SK-N-SH (cell line): ENCODE results near the gene TLE1. TPM values are rescaled to one million over a fixed set of nuclear protein-coding genes. Genes with fewer than 3 reads are reported as not detected.
A peak's percentile ranks its signal among the peaks of the same experiment; 100 is the strongest.

ENCODE experiments used
- CTCF ChIA-PET: fragments of 300-600, 350-600 bp; formaldehyde crosslinking; extraction: SDS; loops from one replicate; lab custom pipeline; 2021; lab: Yijun Ruan, JAX
- POLR2A ChIA-PET: fragments of 350-600 bp; sonication (Branson Sonifier 250); formaldehyde crosslinking; extraction: SDS; loops from one replicate; lab custom pipeline; 2020; ENCODE audit warnings: antibody characterized with exemption, inconsistent platforms; lab: Yijun Ruan, JAX
- DNase-seq: peaks from one replicate; pipeline ENCODE4 v3.0.0; 2012
- H2AFZ ChIP-seq: fragments of 200-600 bp; sonication (generic); 2 replicates; pipeline ENCODE4 v1.8.1; 2016; ENCODE audit warnings: antibody characterized with exemption, mild to moderate bottlenecking, low read depth
- H3F3A ChIP-seq: fragments of 200-600 bp; sonication (generic); replicated peaks from 2 replicates; pipeline ENCODE3; 2016; ENCODE audit warnings: antibody characterized with exemption, mild to moderate bottlenecking; ENCODE audit not compliant: insufficient read depth
- H3K27ac ChIP-seq, 2 experiments: fragments of 200-500 bp in 1 of 2; fragments of 200-600 bp in 1 of 2; sonication (Bioruptor generic) in 1 of 2; sonication (generic), shearing (Covaris generic) in 1 of 2; 2 replicates each; pipeline versions ENCODE4 v1.5.1 to v1.6.1; 2014 to 2016; ENCODE audit warnings: low read depth in 2 of 2, inconsistent platforms in 1 of 2, low read length in 1 of 2, mild to moderate bottlenecking in 1 of 2, mixed read lengths in 1 of 2
- H3K27me3 ChIP-seq: fragments of 200-600 bp; sonication (generic), shearing (Covaris generic); 2 replicates; pipeline ENCODE4 v1.6.1; 2016; ENCODE audit warnings: mixed run types; ENCODE audit not compliant: insufficient read depth
- H3K36me3 ChIP-seq, 2 experiments: fragments of 200-500 bp in 1 of 2; fragments of 200-600 bp in 1 of 2; sonication (Bioruptor generic) in 1 of 2; sonication (generic) in 1 of 2; replicated peaks in 1 of 2; 2 replicates each; pipeline versions ENCODE3 to v1.5.1; 2014 to 2016; ENCODE audit warnings: low read length in 1 of 2, mild to moderate bottlenecking in 1 of 2; ENCODE audit not compliant: insufficient read depth in 2 of 2, control insufficient read depth in 1 of 2
- H3K4me1 ChIP-seq, 2 experiments: fragments of 200-500 bp in 1 of 2; fragments of 200-600 bp in 1 of 2; sonication (Bioruptor generic) in 1 of 2; sonication (generic), shearing (Covaris generic) in 1 of 2; 2 replicates each; pipeline versions ENCODE4 v1.5.1 to v1.6.1; 2014 to 2016; ENCODE audit warnings: low read depth in 1 of 2, low read length in 1 of 2, mixed run types in 1 of 2; ENCODE audit not compliant: insufficient read depth in 2 of 2, control insufficient read depth in 1 of 2
- H3K4me2 ChIP-seq: fragments of 200-600 bp; sonication (generic), shearing (Covaris generic); 2 replicates; pipeline ENCODE4 v1.6.1; 2017; ENCODE audit warnings: mixed run types
- H3K4me3 ChIP-seq, 2 experiments: fragments of 200-500 bp in 1 of 2; fragments of 200-600 bp in 1 of 2; sonication (Bioruptor generic) in 1 of 2; sonication (generic), shearing (Covaris generic) in 1 of 2; 2 replicates each; pipeline versions ENCODE4 v1.5.1 to v1.8.1; 2014 to 2016; ENCODE audit warnings: low read depth in 2 of 2, inconsistent platforms in 1 of 2, low read length in 1 of 2, mild to moderate bottlenecking in 1 of 2, mixed read lengths in 1 of 2, moderate library complexity in 1 of 2
- H3K79me2 ChIP-seq: fragments of 200-600 bp; sonication (generic); 2 replicates; pipeline ENCODE4 v1.8.1; 2017; ENCODE audit warnings: mild to moderate bottlenecking; ENCODE audit not compliant: insufficient read depth
- H3K9ac ChIP-seq: fragments of 200-600 bp; sonication (generic); 2 replicates; pipeline ENCODE4 v1.6.1; 2017; ENCODE audit warnings: mixed run types
- H3K9me2 ChIP-seq: fragments of 200-600 bp; sonication (generic); 2 replicates; pipeline ENCODE4 v1.6.1; 2017; ENCODE audit warnings: mixed run types
- H3K9me3 ChIP-seq: fragments of 200-600 bp; sonication (generic); 2 replicates; pipeline ENCODE4 v1.6.1; 2017; ENCODE audit warnings: mixed run types, mild to moderate bottlenecking, moderate library complexity
- H4K20me1 ChIP-seq: fragments of 200-600 bp; sonication (generic); 2 replicates; pipeline ENCODE4 v1.6.1; 2017; ENCODE audit warnings: mild to moderate bottlenecking, mixed run types; ENCODE audit not compliant: insufficient read depth
- ELF1 ChIP-seq: IDR thresholded peaks from 2 replicates; pipeline ENCODE4 v1.4.0; 2012
- EZH2phosphoT487 ChIP-seq: fragments of 200-600 bp; sonication (generic); IDR thresholded peaks from 2 replicates; pipeline ENCODE4 v1.6.1; 2017; ENCODE audit warnings: low read depth, mixed run types, mild to moderate bottlenecking, antibody characterized with exemption, moderate library complexity, borderline replicate concordance
- FOSL2 ChIP-seq: IDR thresholded peaks from 2 replicates; pipeline ENCODE4 v1.4.0; 2012; ENCODE audit warnings: low read depth, mild to moderate bottlenecking, moderate library complexity, borderline replicate concordance
- FOXJ3 ChIP-seq: sonication (generic); formaldehyde crosslinking; IDR thresholded peaks from 2 replicates; pipeline ENCODE4 v1.5.1; 2020; ENCODE audit warnings: mild to moderate bottlenecking, missing genetic modification reagents
- FOXM1 ChIP-seq: IDR thresholded peaks from 2 replicates; pipeline ENCODE4 v1.4.0; 2012; ENCODE audit warnings: low read depth, mild to moderate bottlenecking
- GABPA ChIP-seq: IDR thresholded peaks from 2 replicates; pipeline ENCODE4 v1.4.0; 2012; ENCODE audit warnings: low read depth, mild to moderate bottlenecking
- GATA2 ChIP-seq: sonication (generic); formaldehyde crosslinking; IDR thresholded peaks from 2 replicates; pipeline ENCODE4 v1.5.0; 2020; ENCODE audit warnings: mild to moderate bottlenecking, missing genetic modification reagents
- MEF2A ChIP-seq: IDR thresholded peaks from 2 replicates; pipeline ENCODE4 v1.4.0; 2012; ENCODE audit warnings: low read depth, borderline replicate concordance
- NFIC ChIP-seq: IDR thresholded peaks from 2 replicates; pipeline ENCODE4 v1.4.0; 2012; ENCODE audit warnings: borderline replicate concordance
- NRF1 ChIP-seq: IDR thresholded peaks from 2 replicates; pipeline ENCODE4 v1.6.1; 2012; ENCODE audit warnings: low read depth, mild to moderate bottlenecking, low read length
- POLR2AphosphoS5 ChIP-seq: IDR thresholded peaks from 2 replicates; pipeline ENCODE4 v1.6.1; 2012; ENCODE audit warnings: low read depth, low read length
- RAD21 ChIP-seq: IDR thresholded peaks from 2 replicates; pipeline ENCODE4 v1.6.1; 2012; ENCODE audit warnings: mild to moderate bottlenecking, low read length
- RXRA ChIP-seq: IDR thresholded peaks from 2 replicates; pipeline ENCODE4 v1.4.0; 2012; ENCODE audit warnings: low read depth, mild to moderate bottlenecking, borderline replicate concordance
- SMC3 ChIP-seq: IDR thresholded peaks from 2 replicates; pipeline ENCODE4 v1.6.1; 2012; ENCODE audit warnings: low read depth, low read length, improper control_type of control experiment
- TAF1 ChIP-seq: IDR thresholded peaks from 2 replicates; pipeline ENCODE4 v1.6.1; 2012; ENCODE audit warnings: low read depth, mild to moderate bottlenecking, low read length, moderate library complexity, borderline replicate concordance
- TCF12 ChIP-seq: IDR thresholded peaks from 2 replicates; pipeline ENCODE4 v1.4.0; 2012
- TEAD4 ChIP-seq: IDR thresholded peaks from 2 replicates; pipeline ENCODE4 v1.4.0; 2012; ENCODE audit warnings: mild to moderate bottlenecking, borderline replicate concordance; ENCODE audit not compliant: insufficient read depth
- WGBS: methylation state at CpG from one replicate; pipeline ENCODE4 v1.1.6; 2017; ENCODE audit warnings: low lambda C conversion rate; 5-methylcytosine and 5-hydroxymethylcytosine counted together
- polyA plus RNA-seq, 3 experiments: library from polyadenylated mRNA; depleted of rRNA; stranded (reverse); fragments of >200 nt; gene quantifications; 2 replicates each; pipeline ENCODE4 v1.2.3, GENCODE V29; 2012
- TF ChIP-seq, protein P1 (sequence below): IDR thresholded peaks from 2 replicates; pipeline ENCODE4 v1.4.0; 2012; ENCODE audit warnings: low read depth, borderline replicate concordance
- TF ChIP-seq, protein P2 (sequence below): IDR thresholded peaks from 2 replicates; pipeline ENCODE4 v1.4.0; 2012; ENCODE audit warnings: low read depth, borderline replicate concordance
- TF ChIP-seq, protein P3 (sequence below): fragments of 200-600 bp; sonication (generic); IDR thresholded peaks from 2 replicates; pipeline ENCODE4 v1.6.1; 2017; ENCODE audit warnings: antibody characterized with exemption, mild to moderate bottlenecking, moderate library complexity

The TLE1 gene
- polyA plus RNA-seq, 1 of the 3 experiments (the other 2 are of a cell fraction), result 33.0 TPM

DNA sequence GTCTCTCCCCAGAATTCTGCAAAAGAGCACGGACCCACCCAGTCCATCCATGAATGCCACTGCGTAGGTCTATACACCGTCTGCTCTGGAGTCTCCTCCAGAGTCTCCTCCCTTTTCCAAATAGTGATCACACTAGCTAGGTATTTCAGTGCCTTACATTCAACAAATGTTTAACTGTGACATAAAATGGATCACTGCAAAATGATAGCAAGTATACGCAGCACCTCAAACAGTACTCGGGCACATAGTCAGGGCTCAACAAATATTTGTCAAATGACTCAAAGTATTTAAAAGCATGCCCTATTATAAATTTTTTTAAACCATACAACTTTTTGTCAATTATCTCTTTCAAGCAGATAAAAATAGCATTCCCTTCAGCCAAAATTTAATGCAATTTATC, 60.5 kb downstream of the TLE1 start:
- Histone ChIP-seq H3K27me3 (no peaks in the 10 kb centered on the region), H3K9me2 (no peaks in the 10 kb centered on the region), H3K9me3 (no peaks in the 10 kb centered on the region), H3K4me2 (no peak overlapping the region), H2AFZ (no peak overlapping the region), H4K20me1 (no peaks in the 10 kb centered on the region), H3K9ac (no peak overlapping the region), H3K4me1 (peaks cover 2 to 5% of the 10 kb centered on the region in 2 experiments; a peak in 2 of 4 replicates), H3K36me3 (peaks cover 2 to 4% of the 10 kb centered on the region in 2 experiments), H3K27ac (0 out of 4 replicates have a peak overlapping the region, but pooled peaks of 1 of the 2 experiments have one; percentile 7), H3K79me2 (no peaks in the 10 kb centered on the region; the same call in 1 of the 2 replicates), H3K4me3 (no peak overlapping the region), H3F3A (peaks cover 4% of the 10 kb centered on the region)
- whole genome bisulfite sequencing, result 69% methylated on average over 5 of the region's 5 CpGs
- CTCF ChIA-PET, result no interaction called here
- TF ChIP-seq GATA2 (CRISPR knock-in tag), result no peak
- TF ChIP-seq POLR2AphosphoS5, result no peak
- no peak for DNase-seq
- POLR2A ChIA-PET, result no interaction called here

DNA sequence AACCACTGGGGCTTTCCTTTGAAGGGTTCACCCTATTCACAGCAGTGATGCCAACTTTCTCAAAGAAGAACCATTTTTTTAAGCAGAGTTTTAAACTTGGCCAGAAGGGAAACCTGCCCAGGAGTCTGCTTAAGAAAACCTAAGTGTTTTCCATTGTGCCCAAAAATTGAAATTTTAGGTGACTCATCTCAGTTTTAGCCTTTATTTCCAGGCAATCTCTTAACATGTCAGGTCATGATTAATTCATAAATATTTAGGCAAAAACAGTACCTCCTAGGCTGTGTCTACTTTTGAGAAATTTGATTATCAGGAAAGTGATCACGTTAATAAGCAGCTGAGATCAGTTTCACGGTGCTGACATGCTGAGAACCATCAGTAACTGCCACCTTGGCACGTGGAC, 61.9 kb downstream of the TLE1 start:
- no peak for TF ChIP-seq SMC3
- no peak for TF ChIP-seq TCF12
- TF ChIP-seq POLR2AphosphoS5, result no peak
- no peak for TF ChIP-seq FOXM1
- TF ChIP-seq GATA2 (CRISPR knock-in tag), result no peak
- TF ChIP-seq, protein P1, sequence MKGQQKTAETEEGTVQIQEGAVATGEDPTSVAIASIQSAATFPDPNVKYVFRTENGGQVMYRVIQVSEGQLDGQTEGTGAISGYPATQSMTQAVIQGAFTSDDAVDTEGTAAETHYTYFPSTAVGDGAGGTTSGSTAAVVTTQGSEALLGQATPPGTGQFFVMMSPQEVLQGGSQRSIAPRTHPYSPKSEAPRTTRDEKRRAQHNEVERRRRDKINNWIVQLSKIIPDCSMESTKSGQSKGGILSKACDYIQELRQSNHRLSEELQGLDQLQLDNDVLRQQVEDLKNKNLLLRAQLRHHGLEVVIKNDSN, result no peak
- no peak for TF ChIP-seq RXRA
- TF ChIP-seq NFIC, result no peak
- TF ChIP-seq TEAD4, result no peak
- TF ChIP-seq FOXJ3 (CRISPR knock-in tag), result no peak
- no peak for TF ChIP-seq EZH2phosphoT487
- TF ChIP-seq ELF1, result no peak
- no peak for TF ChIP-seq TAF1
- TF ChIP-seq, protein P2, sequence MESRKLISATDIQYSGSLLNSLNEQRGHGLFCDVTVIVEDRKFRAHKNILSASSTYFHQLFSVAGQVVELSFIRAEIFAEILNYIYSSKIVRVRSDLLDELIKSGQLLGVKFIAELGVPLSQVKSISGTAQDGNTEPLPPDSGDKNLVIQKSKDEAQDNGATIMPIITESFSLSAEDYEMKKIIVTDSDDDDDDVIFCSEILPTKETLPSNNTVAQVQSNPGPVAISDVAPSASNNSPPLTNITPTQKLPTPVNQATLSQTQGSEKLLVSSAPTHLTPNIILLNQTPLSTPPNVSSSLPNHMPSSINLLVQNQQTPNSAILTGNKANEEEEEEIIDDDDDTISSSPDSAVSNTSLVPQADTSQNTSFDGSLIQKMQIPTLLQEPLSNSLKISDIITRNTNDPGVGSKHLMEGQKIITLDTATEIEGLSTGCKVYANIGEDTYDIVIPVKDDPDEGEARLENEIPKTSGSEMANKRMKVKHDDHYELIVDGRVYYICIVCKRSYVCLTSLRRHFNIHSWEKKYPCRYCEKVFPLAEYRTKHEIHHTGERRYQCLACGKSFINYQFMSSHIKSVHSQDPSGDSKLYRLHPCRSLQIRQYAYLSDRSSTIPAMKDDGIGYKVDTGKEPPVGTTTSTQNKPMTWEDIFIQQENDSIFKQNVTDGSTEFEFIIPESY, result no peak
- TF ChIP-seq GABPA, result no peak
- TF ChIP-seq FOSL2, result no peak
- no peak for TF ChIP-seq RAD21
- TF ChIP-seq, protein P3, sequence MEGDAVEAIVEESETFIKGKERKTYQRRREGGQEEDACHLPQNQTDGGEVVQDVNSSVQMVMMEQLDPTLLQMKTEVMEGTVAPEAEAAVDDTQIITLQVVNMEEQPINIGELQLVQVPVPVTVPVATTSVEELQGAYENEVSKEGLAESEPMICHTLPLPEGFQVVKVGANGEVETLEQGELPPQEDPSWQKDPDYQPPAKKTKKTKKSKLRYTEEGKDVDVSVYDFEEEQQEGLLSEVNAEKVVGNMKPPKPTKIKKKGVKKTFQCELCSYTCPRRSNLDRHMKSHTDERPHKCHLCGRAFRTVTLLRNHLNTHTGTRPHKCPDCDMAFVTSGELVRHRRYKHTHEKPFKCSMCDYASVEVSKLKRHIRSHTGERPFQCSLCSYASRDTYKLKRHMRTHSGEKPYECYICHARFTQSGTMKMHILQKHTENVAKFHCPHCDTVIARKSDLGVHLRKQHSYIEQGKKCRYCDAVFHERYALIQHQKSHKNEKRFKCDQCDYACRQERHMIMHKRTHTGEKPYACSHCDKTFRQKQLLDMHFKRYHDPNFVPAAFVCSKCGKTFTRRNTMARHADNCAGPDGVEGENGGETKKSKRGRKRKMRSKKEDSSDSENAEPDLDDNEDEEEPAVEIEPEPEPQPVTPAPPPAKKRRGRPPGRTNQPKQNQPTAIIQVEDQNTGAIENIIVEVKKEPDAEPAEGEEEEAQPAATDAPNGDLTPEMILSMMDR, result no peak
- TF ChIP-seq NRF1, result no peak
- TF ChIP-seq MEF2A, result no peak

More for the DNA sequence above, 61.9 kb downstream of the TLE1 start:
- Histone ChIP-seq H3K79me2 (no peaks in the 10 kb centered on the region; the same call in 1 of the 2 replicates), H4K20me1 (no peaks in the 10 kb centered on the region), H3K27me3 (no peaks in the 10 kb centered on the region), H3K4me3 (no peak overlapping the region), H3K4me2 (no peak overlapping the region), H3K9ac (no peak overlapping the region), H3F3A (no peaks in the 10 kb centered on the region), H3K9me2 (no peaks in the 10 kb centered on the region), H3K27ac (no peak overlapping the region), H3K4me1 (peaks cover 0 to 2% of the 10 kb centered on the region in 2 experiments; a peak in 1 of 4 replicates), H2AFZ (no peak overlapping the region), H3K36me3 (peaks cover 2 to 4% of the 10 kb centered on the region in 2 experiments), H3K9me3 (no peaks in the 10 kb centered on the region)
- WGBS, result 94% methylated on average over 3 of the region's 3 CpGs
- ChIA-PET CTCF (interaction anchor here (1.0 kb wide), 1 partner anchor 14 kb away, joined by 5 read pairs; no protein-coding TSS in a partner anchor), POLR2A (no interaction called here)
- DNase-seq, result no peak
